ENCODE results near the gene WDR59. TPM values are rescaled to one million over a fixed set of nuclear protein-coding genes. Genes with fewer than 3 reads are reported as not detected.
"Not testable (repeated sequence)": the region's sequence is repeated elsewhere in the genome, so short reads cannot be mapped to it uniquely, and the experiment has no call there.

WDR59 gene
- polyA plus RNA-seq (2012; ENCODE audit: low read depth, missing spikeins), result 39.6 TPM

DNA sequence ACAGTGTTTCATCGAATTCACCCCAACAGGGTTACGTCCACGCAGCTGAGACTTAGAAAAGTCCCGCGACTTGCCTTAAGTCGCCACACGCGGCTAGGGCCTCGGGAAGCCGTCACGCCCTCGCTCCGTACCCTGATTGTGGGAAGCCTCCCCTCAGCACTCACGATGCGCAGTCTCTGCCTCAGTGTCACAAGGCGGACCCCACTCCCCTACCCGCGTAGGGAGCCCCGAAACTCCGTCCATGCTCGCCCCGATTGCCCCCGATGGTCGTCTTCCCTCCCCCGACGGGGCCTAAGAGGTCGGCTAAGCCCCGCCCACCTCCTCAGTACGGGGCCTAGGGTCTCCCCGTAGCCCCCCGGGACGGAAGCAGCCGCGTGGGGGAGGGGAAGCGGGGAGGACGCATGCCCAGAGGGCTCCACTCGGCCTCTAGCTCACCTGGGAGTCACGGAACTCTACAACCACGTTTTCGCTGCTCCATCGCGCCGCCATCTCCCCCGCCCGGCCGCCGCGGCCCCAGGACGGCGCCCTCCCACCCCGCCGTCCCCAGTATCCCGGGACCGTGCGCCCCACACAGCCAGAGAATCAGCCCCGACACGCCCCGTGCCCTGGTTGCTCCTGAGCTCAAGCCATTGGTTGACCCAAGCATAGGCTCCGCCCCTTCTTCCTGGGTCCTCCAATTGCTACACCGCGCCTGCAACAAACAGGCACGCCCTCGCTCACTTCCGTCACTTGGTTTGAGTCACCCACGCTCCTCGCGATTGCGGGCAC is at the start of gene WDR59:
WDR59 (minus strand) TSS at position 595 of the 768 bp plus-strand sequence; CDS start at position 489, 106 bp downstream.
- TF ChIP-seq POLR2AphosphoS5 (IDR thresholded peaks at IDR 0.05; ENCODE audit: low read depth, low read length), result peak; percentile 60; the same call in 1 of the 2 replicates
- TF ChIP-seq POU2F2 (IDR thresholded peaks at IDR 0.05; ENCODE audit: low read depth, low read length), result no peak
- TF ChIP-seq SPI1 (IDR thresholded peaks at IDR 0.05; ENCODE audit: low read depth, low read length), result 0 out of 2 replicates have a peak, but pooled peaks have one; percentile 16
- TF ChIP-seq PAX5 (IDR thresholded peaks at IDR 0.05; ENCODE audit: insufficient read depth, low read length, severe bottlenecking), result peak; percentile 36
- FAIRE-seq (peak; percentile 98), DNase-seq (ENCODE audit: insufficient read length, low spot score) (peak; percentile 94)

DNA sequence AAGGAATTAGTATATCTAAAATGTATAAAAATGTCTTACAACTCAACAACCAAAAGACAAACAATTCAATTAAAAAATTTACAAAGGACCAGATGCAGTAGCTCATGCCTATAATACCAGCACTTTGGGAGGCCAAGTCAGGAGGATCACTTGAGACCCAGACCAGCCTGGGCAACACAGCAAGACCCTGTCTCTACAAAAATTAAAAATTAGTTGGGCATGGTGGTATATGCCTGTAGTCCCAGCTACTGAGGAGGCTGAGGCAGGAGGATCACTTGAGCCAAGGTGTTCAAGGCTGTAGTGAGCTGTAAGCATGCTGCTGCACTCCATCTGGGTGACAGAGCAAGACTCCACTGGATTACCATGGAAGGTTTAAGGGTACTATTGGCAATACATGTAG is 47.7 kb upstream of the WDR59 start:
- TF ChIP-seq POU2F2 (IDR thresholded peaks at IDR 0.05; ENCODE audit: low read depth, low read length), result no peak
- no peak for FAIRE-seq
- no peak for DNase-seq (ENCODE audit: insufficient read length, low spot score)

DNA sequence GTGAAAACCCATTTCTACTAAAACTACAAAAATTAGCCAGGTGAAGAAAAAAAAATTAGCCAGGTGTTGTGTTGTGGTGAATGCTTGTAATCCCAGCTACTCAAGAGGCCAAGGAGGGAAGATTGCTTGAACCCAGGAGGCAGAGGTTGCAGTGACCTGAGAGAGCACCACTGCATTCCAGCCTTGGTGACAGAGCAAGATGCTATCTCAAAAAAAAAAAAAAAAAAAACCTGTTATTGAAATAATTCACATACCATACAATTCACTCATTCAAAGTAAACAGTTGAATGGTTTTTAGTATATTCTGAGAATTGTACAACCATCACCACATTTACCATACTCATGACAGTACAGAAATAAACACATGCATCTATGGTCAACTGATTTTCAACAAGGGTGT is 44.9 kb upstream of the WDR59 start:
- no peak for FAIRE-seq
- TF ChIP-seq TAF1 (IDR thresholded peaks at IDR 0.05; ENCODE audit: low read depth, low read length), result no peak
- no peak for TF ChIP-seq POLR2A (IDR thresholded peaks at IDR 0.05; ENCODE audit: low read depth, low read length)
- TF ChIP-seq POU2F2 (IDR thresholded peaks at IDR 0.05; ENCODE audit: low read depth, low read length), result no peak
- no peak for TF ChIP-seq POLR2AphosphoS5 (IDR thresholded peaks at IDR 0.05; ENCODE audit: low read depth, low read length)
- TF ChIP-seq SPI1 (IDR thresholded peaks at IDR 0.05; ENCODE audit: low read depth, low read length), result no peak
- TF ChIP-seq PAX5 (IDR thresholded peaks at IDR 0.05; ENCODE audit: insufficient read depth, low read length, severe bottlenecking), result no peak
- no peak for DNase-seq (ENCODE audit: insufficient read length, low spot score)

DNA sequence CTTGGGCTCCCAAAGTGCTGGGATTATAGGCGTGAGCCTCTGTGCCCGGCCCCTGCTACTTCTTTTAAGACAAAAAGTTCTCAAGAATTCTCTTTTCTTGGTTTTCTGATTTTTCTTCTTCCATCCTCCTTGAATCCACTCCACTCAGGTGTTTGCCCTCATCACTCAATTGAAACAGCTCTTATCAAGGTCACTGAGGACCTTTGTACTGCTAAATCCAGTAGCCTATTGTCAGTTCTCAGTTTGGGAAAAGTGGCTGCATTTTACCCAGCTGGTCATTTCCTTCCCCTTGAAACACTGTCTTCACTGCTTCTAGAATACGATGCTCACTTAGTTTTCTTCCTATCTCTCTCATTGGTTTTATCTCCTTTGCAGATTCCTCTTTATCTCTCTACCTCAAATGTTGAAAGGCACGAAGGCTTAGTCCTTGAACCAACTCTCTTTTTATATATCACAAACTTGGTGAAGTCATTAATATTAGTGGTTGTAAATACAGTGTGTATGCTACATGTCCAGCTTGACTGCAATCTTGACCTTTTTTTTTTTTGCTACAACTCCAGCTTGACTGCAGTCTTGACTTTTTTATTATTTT is 43.7 kb upstream of the WDR59 start:
- DNase-seq (ENCODE audit: insufficient read length, low spot score) (no peak), FAIRE-seq (no peak)
- TF ChIP-seq POU2F2 (IDR thresholded peaks at IDR 0.05; ENCODE audit: low read depth, low read length) (no peak), POLR2A (IDR thresholded peaks at IDR 0.05; ENCODE audit: low read depth, low read length) (no peak), POLR2AphosphoS5 (IDR thresholded peaks at IDR 0.05; ENCODE audit: low read depth, low read length) (no peak), PAX5 (IDR thresholded peaks at IDR 0.05; ENCODE audit: insufficient read depth, low read length, severe bottlenecking) (no peak), TAF1 (IDR thresholded peaks at IDR 0.05; ENCODE audit: low read depth, low read length) (no peak), SPI1 (IDR thresholded peaks at IDR 0.05; ENCODE audit: low read depth, low read length) (no peak)

DNA sequence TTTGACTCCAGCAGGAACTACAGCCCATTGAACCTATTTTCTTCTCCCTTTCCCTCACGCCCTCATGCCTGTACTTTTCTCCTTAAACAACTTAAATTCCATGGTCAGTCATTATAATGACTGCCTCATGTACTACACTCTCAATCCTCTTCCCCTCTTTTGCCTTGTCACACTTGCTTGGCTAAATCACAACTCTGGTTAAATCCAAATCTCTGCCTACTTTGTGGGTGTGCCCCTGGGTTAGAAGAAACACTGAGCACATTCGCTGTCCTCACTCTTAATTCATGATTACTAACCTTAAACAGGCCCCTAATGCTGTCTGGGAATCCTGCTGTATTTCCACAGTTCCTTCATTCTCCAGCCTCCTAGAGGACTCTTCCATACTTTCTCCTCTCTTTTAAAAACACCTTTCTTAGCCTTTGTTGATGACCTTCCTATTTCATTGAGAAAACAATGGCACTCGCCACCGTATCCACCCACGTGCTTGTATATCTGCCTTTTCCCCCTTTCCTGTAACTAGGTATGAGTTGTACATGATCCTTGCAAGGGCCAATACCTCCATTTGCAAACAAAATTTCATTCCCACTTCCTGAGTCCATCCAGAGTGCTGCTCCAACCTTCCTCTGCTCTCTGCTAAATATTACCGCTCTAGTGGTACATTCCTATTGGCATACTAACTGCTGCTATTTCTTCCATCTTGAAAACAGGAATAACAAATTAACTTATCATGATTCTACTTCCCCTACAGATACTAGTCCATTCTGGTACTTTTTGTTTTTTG is 42.8 kb upstream of the WDR59 start:
- TF ChIP-seq SPI1 (IDR thresholded peaks at IDR 0.05; ENCODE audit: low read depth, low read length), result no peak
- no peak for TF ChIP-seq PAX5 (IDR thresholded peaks at IDR 0.05; ENCODE audit: insufficient read depth, low read length, severe bottlenecking)
- TF ChIP-seq POLR2AphosphoS5 (IDR thresholded peaks at IDR 0.05; ENCODE audit: low read depth, low read length), result no peak
- TF ChIP-seq TAF1 (IDR thresholded peaks at IDR 0.05; ENCODE audit: low read depth, low read length), result no peak
- TF ChIP-seq POLR2A (IDR thresholded peaks at IDR 0.05; ENCODE audit: low read depth, low read length), result no peak
- no peak for TF ChIP-seq POU2F2 (IDR thresholded peaks at IDR 0.05; ENCODE audit: low read depth, low read length)
- FAIRE-seq (no peak), DNase-seq (ENCODE audit: insufficient read length, low spot score) (no peak)

GRCh38 chr16:75026892-75027391 is 42.0 kb upstream of the WDR59 start:
- TF ChIP-seq PAX5 (IDR thresholded peaks at IDR 0.05; ENCODE audit: insufficient read depth, low read length, severe bottlenecking) (no peak), POLR2AphosphoS5 (IDR thresholded peaks at IDR 0.05; ENCODE audit: low read depth, low read length) (no peak), SPI1 (IDR thresholded peaks at IDR 0.05; ENCODE audit: low read depth, low read length) (no peak), TAF1 (IDR thresholded peaks at IDR 0.05; ENCODE audit: low read depth, low read length) (no peak), POLR2A (IDR thresholded peaks at IDR 0.05; ENCODE audit: low read depth, low read length) (no peak), POU2F2 (IDR thresholded peaks at IDR 0.05; ENCODE audit: low read depth, low read length) (no peak)
- FAIRE-seq, result no peak
- DNase-seq (ENCODE audit: insufficient read length, low spot score), result no peak

DNA sequence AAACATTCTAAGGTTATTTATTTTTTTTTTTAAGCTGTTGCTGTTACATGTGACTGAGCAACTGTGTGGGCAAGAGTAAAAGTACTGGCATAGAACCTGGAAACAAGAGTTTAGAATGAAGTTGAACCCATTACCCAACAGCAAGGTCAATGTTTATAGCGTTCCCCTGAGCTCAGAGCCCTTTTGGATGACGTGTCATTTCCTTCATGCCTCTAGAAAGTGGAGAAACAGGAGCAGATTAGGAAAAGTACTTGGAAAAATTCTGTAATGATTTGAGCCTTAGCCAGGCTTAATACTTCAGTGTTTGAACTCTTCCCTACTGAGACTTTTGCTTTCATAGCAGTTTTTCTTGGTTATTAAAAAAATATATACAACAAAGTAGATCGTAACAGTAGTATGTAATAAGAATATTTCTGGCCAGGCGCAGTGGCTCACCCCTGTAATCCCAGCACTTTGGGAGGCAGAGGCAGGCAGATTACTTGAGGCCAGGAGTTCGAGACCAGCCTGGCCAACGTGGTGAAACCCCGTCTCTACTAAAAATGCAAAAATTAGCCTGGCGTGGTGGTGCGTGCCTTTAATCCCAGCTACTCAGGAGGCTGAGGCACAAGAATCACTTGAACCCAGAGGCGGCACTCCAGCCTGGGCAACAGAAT is 41.4 kb upstream of the WDR59 start:
- not testable (repeated sequence) for DNase-seq (ENCODE audit: insufficient read length, low spot score); FAIRE-seq

DNA sequence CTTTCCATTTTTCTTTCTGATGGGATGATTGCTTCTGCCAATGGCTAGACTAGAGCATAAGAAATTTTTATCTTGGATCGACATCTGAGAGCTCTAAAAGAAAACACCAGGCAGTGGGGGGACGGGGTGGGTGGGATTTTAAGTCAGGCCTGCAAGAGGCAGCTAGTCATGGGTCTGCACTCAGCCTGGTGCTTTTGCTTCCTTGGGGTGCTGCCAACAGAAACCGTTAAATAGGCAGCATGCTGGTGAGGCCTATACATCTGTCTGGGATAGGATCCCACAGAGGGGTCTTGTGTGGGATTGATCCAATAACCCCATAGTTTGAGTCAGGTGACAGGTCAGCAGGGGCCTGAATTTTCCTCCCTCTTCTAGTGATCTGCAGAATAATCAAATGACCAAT is 40.8 kb upstream of the WDR59 start:
- FAIRE-seq (no peak), DNase-seq (ENCODE audit: insufficient read length, low spot score) (no peak)
- TF ChIP-seq SPI1 (IDR thresholded peaks at IDR 0.05; ENCODE audit: low read depth, low read length) (no peak), POLR2A (IDR thresholded peaks at IDR 0.05; ENCODE audit: low read depth, low read length) (no peak), POLR2AphosphoS5 (IDR thresholded peaks at IDR 0.05; ENCODE audit: low read depth, low read length) (no peak), PAX5 (IDR thresholded peaks at IDR 0.05; ENCODE audit: insufficient read depth, low read length, severe bottlenecking) (no peak), POU2F2 (IDR thresholded peaks at IDR 0.05; ENCODE audit: low read depth, low read length) (no peak), TAF1 (IDR thresholded peaks at IDR 0.05; ENCODE audit: low read depth, low read length) (no peak)

GRCh38 chr16:75024594-75024993 is 39.7 kb upstream of the WDR59 start:
- FAIRE-seq (no peak), DNase-seq (ENCODE audit: insufficient read length, low spot score) (no peak)
- TF ChIP-seq TAF1 (IDR thresholded peaks at IDR 0.05; ENCODE audit: low read depth, low read length) (no peak), POU2F2 (IDR thresholded peaks at IDR 0.05; ENCODE audit: low read depth, low read length) (no peak), POLR2AphosphoS5 (IDR thresholded peaks at IDR 0.05; ENCODE audit: low read depth, low read length) (no peak), PAX5 (IDR thresholded peaks at IDR 0.05; ENCODE audit: insufficient read depth, low read length, severe bottlenecking) (no peak), SPI1 (IDR thresholded peaks at IDR 0.05; ENCODE audit: low read depth, low read length) (no peak), POLR2A (IDR thresholded peaks at IDR 0.05; ENCODE audit: low read depth, low read length) (no peak)
